SK-N-SH treated with all-trans-retinoic acid at 6 μM for 48 hours (cell line): ENCODE data around the gene TAPBP.

Source experiments
- ARNTL ChIP-seq: fragments of 450-650 bp; formaldehyde crosslinking; IDR thresholded peaks from 2 replicates; pipeline ENCODE4 v1.5.0; 2020; ENCODE audit warnings: low read depth, mild to moderate bottlenecking, moderate library complexity, borderline replicate concordance
- BACH2 ChIP-seq: fragments of 250-450 bp; sonication (Bioruptor Pico); IDR thresholded peaks from 2 replicates; pipeline ENCODE4 v1.9.0; 2021; ENCODE audit warnings: mild to moderate bottlenecking, borderline replicate concordance
- CSDC2 ChIP-seq: fragments of 250-450 bp; sonication (Bioruptor Pico); IDR thresholded peaks from 2 replicates; pipeline ENCODE4 v1.5.0; 2020; ENCODE audit warnings: mild to moderate bottlenecking, moderate library complexity
- ESRRG ChIP-seq: fragments of 250-450 bp; sonication (Bioruptor Pico); IDR thresholded peaks from 2 replicates; pipeline ENCODE4 v1.6.1; 2021; ENCODE audit warnings: mild to moderate bottlenecking
- GLIS3 ChIP-seq: fragments of 250-450 bp; sonication (Bioruptor Pico); IDR thresholded peaks from 2 replicates; pipeline ENCODE4 v1.5.0; 2020; ENCODE audit warnings: mild to moderate bottlenecking, moderate library complexity
- OSR1 ChIP-seq: fragments of 250-450 bp; sonication (Bioruptor Pico); IDR thresholded peaks from 2 replicates; pipeline ENCODE4 v1.8.0; 2022; ENCODE audit warnings: moderate library complexity, mild to moderate bottlenecking, inconsistent platforms
- SNAI2 ChIP-seq: fragments of 250-450 bp; sonication (Bioruptor Pico); IDR thresholded peaks from 2 replicates; pipeline ENCODE4 v1.5.0; 2020; ENCODE audit warnings: mild to moderate bottlenecking, moderate library complexity
- TCF4 ChIP-seq: fragments of 250-450 bp; sonication (Bioruptor Pico); IDR thresholded peaks from 2 replicates; pipeline ENCODE4 v1.8.0; 2021; ENCODE audit warnings: mild to moderate bottlenecking, moderate library complexity, borderline replicate concordance
- ZFP30 ChIP-seq: fragments of 450-650 bp; formaldehyde crosslinking; IDR thresholded peaks from 2 replicates; pipeline ENCODE4 v1.5.0; 2022; ENCODE audit warnings: mild to moderate bottlenecking, moderate library complexity
- ZNF565 ChIP-seq: fragments of 450-650 bp; formaldehyde crosslinking; conservative IDR thresholded peaks from 2 replicates; pipeline ENCODE4 v1.5.0; 2020; ENCODE audit warnings: low read depth, mild to moderate bottlenecking, moderate library complexity
- TF ChIP-seq, protein P1 (sequence below): fragments of 250-450 bp; sonication (Bioruptor Pico); IDR thresholded peaks from 2 replicates; pipeline ENCODE4 v1.5.1; 2020; ENCODE audit warnings: low read depth, mild to moderate bottlenecking, moderate library complexity
- TF ChIP-seq, protein P2 (sequence below): fragments of 250-450 bp; sonication (Bioruptor Pico); IDR thresholded peaks from 2 replicates; pipeline ENCODE4 v1.8.0; 2020; ENCODE audit warnings: mild to moderate bottlenecking, moderate library complexity, borderline replicate concordance
- TF ChIP-seq, protein P3 (sequence below): fragments of 250-450 bp; sonication (Bioruptor Pico); IDR thresholded peaks from 2 replicates; pipeline ENCODE4 v1.8.0; 2021; ENCODE audit warnings: low read depth, mild to moderate bottlenecking, moderate library complexity, borderline replicate concordance
- TF ChIP-seq, protein P4 (sequence below): fragments of 250-450 bp; sonication (Bioruptor Pico); IDR thresholded peaks from 2 replicates; pipeline ENCODE4 v1.5.0; 2020; ENCODE audit warnings: mild to moderate bottlenecking, moderate library complexity

DNA sequence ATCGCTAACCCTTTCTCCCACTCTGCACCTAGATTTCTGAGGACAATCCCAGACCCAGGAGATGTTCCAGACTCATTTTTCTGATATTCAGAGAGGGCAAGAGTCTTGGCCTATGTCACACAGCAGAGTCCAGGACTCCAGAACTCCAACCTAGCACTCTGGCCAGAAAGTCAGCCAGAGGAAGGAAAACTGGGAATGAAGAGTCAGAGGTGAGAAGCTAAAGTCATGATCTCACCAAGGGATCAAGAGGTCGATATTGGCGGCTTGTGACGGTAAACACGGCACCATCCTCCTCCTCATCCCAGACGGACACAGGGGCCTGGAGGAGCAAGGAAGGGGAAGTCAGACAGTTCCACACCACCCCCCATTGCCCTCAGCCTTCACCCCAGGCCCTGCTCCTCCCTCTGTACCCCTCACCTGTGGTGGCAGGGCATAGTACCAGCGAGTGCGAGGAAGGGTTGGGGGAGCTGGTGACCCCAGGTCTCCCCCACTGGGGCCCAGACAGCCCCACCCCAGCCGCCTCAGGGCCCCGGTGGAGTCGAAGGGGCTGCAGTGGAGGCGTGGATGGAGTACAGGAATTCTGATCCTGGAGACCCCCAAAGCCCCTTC is 17.0 kb downstream of the TAPBP start:
- TF ChIP-seq BACH2 (CRISPR knock-in tag), result no peak
- no peak for TF ChIP-seq ZNF565
- no peak for TF ChIP-seq SNAI2 (CRISPR knock-in tag)
- TF ChIP-seq ESRRG (CRISPR knock-in tag), result no peak
- TF ChIP-seq, protein P1, sequence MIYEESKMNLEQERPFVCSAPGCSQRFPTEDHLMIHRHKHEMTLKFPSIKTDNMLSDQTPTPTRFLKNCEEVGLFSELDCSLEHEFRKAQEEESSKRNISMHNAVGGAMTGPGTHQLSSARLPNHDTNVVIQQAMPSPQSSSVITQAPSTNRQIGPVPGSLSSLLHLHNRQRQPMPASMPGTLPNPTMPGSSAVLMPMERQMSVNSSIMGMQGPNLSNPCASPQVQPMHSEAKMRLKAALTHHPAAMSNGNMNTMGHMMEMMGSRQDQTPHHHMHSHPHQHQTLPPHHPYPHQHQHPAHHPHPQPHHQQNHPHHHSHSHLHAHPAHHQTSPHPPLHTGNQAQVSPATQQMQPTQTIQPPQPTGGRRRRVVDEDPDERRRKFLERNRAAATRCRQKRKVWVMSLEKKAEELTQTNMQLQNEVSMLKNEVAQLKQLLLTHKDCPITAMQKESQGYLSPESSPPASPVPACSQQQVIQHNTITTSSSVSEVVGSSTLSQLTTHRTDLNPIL (CRISPR knock-in tag), result no peak
- TF ChIP-seq CSDC2 (CRISPR knock-in tag), result no peak
- no peak for TF ChIP-seq ZFP30 (CRISPR knock-in tag)
- no peak for TF ChIP-seq TCF4 (CRISPR knock-in tag)
- no peak for TF ChIP-seq ARNTL
- TF ChIP-seq, protein P2, sequence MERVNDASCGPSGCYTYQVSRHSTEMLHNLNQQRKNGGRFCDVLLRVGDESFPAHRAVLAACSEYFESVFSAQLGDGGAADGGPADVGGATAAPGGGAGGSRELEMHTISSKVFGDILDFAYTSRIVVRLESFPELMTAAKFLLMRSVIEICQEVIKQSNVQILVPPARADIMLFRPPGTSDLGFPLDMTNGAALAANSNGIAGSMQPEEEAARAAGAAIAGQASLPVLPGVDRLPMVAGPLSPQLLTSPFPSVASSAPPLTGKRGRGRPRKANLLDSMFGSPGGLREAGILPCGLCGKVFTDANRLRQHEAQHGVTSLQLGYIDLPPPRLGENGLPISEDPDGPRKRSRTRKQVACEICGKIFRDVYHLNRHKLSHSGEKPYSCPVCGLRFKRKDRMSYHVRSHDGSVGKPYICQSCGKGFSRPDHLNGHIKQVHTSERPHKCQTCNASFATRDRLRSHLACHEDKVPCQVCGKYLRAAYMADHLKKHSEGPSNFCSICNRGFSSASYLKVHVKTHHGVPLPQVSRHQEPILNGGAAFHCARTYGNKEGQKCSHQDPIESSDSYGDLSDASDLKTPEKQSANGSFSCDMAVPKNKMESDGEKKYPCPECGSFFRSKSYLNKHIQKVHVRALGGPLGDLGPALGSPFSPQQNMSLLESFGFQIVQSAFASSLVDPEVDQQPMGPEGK (CRISPR knock-in tag), result no peak
- TF ChIP-seq OSR1 (CRISPR knock-in tag), result no peak
- TF ChIP-seq GLIS3, result no peak
- TF ChIP-seq, protein P3, sequence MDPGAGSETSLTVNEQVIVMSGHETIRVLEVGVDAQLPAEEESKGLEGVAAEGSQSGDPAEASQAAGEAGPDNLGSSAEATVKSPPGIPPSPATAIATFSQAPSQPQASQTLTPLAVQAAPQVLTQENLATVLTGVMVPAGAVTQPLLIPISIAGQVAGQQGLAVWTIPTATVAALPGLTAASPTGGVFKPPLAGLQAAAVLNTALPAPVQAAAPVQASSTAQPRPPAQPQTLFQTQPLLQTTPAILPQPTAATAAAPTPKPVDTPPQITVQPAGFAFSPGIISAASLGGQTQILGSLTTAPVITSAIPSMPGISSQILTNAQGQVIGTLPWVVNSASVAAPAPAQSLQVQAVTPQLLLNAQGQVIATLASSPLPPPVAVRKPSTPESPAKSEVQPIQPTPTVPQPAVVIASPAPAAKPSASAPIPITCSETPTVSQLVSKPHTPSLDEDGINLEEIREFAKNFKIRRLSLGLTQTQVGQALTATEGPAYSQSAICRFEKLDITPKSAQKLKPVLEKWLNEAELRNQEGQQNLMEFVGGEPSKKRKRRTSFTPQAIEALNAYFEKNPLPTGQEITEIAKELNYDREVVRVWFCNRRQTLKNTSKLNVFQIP (CRISPR knock-in tag), result no peak
- TF ChIP-seq, protein P4, sequence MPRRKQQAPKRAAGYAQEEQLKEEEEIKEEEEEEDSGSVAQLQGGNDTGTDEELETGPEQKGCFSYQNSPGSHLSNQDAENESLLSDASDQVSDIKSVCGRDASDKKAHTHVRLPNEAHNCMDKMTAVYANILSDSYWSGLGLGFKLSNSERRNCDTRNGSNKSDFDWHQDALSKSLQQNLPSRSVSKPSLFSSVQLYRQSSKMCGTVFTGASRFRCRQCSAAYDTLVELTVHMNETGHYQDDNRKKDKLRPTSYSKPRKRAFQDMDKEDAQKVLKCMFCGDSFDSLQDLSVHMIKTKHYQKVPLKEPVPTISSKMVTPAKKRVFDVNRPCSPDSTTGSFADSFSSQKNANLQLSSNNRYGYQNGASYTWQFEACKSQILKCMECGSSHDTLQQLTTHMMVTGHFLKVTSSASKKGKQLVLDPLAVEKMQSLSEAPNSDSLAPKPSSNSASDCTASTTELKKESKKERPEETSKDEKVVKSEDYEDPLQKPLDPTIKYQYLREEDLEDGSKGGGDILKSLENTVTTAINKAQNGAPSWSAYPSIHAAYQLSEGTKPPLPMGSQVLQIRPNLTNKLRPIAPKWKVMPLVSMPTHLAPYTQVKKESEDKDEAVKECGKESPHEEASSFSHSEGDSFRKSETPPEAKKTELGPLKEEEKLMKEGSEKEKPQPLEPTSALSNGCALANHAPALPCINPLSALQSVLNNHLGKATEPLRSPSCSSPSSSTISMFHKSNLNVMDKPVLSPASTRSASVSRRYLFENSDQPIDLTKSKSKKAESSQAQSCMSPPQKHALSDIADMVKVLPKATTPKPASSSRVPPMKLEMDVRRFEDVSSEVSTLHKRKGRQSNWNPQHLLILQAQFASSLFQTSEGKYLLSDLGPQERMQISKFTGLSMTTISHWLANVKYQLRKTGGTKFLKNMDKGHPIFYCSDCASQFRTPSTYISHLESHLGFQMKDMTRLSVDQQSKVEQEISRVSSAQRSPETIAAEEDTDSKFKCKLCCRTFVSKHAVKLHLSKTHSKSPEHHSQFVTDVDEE, result no peak
